CD1c-positive myeloid dendritic cell (primary cell): Measurements from ENCODE around the gene WDFY2.

Experiments used
- DNase-seq: peaks from one replicate; pipeline ENCODE4 v3.0.0-alpha.2; 2016; ENCODE audit errors: extremely low spot score

WDFY2 gene

GRCh38 chr13:51601601-51602565 lies 17.6 kb downstream of the WDFY2 start:
- no peak for DNase-seq

GRCh38 chr13:51603716-51604115 lies 19.5 kb downstream of the WDFY2 start:
- no peak for DNase-seq

GRCh38 chr13:51605698-51606097 lies 21.4 kb downstream of the WDFY2 start:
- no peak for DNase-seq

GRCh38 chr13:51607165-51607564 lies 22.9 kb downstream of the WDFY2 start:
- no peak for DNase-seq

- DNase-seq, result no peak
These were observed 24.7 kb downstream of the WDFY2 start for GRCh38 chr13:51608857-51609406.

GRCh38 chr13:51612867-51613266 lies 28.6 kb downstream of the WDFY2 start:
- no peak for DNase-seq

- no peak for DNase-seq
These were observed 29.3 kb downstream of the WDFY2 start for GRCh38 chr13:51613535-51613934.

GRCh38 chr13:51614350-51614786 lies 30.1 kb downstream of the WDFY2 start:
- DNase-seq, result peak; percentile 66

GRCh38 chr13:51618626-51619025 lies 34.4 kb downstream of the WDFY2 start:
- DNase-seq, result no peak

GRCh38 chr13:51619614-51620013 lies 35.4 kb downstream of the WDFY2 start:
- DNase-seq, result no peak

GRCh38 chr13:51620165-51620983 lies 36.1 kb downstream of the WDFY2 start:
- DNase-seq, result peak; percentile 81

- DNase-seq, result no peak
These were observed 37.3 kb downstream of the WDFY2 start for GRCh38 chr13:51621602-51622001.

- no peak for DNase-seq
These were observed 39.2 kb downstream of the WDFY2 start for GRCh38 chr13:51623473-51623872.

- DNase-seq, result no peak
These were observed 39.9 kb downstream of the WDFY2 start for GRCh38 chr13:51624207-51624606.

GRCh38 chr13:51624695-51625345 lies 40.6 kb downstream of the WDFY2 start:
- peak; percentile 54 for DNase-seq

GRCh38 chr13:51625555-51626345 lies 41.5 kb downstream of the WDFY2 start:
- no peak for DNase-seq

- no peak for DNase-seq
These were observed 42.5 kb downstream of the WDFY2 start for GRCh38 chr13:51626749-51627148.

GRCh38 chr13:51628059-51628852 lies 44.0 kb downstream of the WDFY2 start:
- DNase-seq, result no peak

- DNase-seq, result no peak
These were observed 45.4 kb downstream of the WDFY2 start for GRCh38 chr13:51629491-51630287.
